ENCODE results near the gene FLII.

DNA sequence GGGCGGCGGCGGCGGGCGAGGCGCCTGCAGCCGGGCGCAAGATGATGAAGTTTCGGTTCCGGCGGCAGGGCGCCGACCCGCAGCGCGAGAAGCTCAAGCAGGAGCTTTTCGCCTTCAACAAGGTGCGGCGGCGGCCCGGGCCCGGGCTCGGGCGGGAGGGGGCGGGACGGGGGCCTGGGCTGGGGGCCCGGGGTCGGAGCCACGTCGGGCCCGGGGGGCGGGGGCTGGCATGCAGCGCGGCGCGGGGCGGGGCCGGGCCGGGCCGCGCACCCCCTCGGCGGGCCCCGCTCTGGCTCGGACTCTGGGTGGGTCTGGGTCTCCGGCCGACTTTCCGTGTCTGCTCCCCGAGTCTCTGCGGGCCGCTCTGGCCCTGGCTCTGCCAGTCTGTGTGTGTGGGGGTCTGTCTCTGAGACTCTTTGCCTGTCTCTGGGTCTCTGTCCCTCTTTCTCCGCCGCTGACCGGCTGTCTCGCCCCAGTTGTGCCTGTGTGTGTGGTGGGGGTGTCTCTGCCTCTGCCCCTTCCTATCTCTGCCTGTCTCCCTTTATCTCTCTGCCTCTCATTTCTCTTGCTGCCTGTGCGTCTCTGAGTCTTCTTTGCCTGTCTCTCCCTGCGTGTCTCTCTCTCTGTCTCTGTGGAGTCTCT lies 32.8 kb downstream of the FLII start:
- TF ChIP-seq, protein P1, sequence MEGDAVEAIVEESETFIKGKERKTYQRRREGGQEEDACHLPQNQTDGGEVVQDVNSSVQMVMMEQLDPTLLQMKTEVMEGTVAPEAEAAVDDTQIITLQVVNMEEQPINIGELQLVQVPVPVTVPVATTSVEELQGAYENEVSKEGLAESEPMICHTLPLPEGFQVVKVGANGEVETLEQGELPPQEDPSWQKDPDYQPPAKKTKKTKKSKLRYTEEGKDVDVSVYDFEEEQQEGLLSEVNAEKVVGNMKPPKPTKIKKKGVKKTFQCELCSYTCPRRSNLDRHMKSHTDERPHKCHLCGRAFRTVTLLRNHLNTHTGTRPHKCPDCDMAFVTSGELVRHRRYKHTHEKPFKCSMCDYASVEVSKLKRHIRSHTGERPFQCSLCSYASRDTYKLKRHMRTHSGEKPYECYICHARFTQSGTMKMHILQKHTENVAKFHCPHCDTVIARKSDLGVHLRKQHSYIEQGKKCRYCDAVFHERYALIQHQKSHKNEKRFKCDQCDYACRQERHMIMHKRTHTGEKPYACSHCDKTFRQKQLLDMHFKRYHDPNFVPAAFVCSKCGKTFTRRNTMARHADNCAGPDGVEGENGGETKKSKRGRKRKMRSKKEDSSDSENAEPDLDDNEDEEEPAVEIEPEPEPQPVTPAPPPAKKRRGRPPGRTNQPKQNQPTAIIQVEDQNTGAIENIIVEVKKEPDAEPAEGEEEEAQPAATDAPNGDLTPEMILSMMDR (conservative IDR thresholded peaks at IDR 0.05 in 1 of 2, IDR thresholded peaks at IDR 0.05 in 1 of 2; ENCODE audit: low read depth in 1 of 2, low read length in 2 of 2), result no peak
- no peak for TF ChIP-seq EZH2 (IDR thresholded peaks at IDR 0.05; ENCODE audit: low read length, missing control alignments)

Data from fibroblast of lung (primary cell).